ENCODE results near the gene TTYH1.
A peak's percentile ranks its signal among the peaks of the same experiment; 100 is the strongest.
"Not testable (repeated sequence)": the region's sequence is repeated elsewhere in the genome, so short reads cannot be mapped to it uniquely, and the experiment has no call there.

The TTYH1 gene

DNA sequence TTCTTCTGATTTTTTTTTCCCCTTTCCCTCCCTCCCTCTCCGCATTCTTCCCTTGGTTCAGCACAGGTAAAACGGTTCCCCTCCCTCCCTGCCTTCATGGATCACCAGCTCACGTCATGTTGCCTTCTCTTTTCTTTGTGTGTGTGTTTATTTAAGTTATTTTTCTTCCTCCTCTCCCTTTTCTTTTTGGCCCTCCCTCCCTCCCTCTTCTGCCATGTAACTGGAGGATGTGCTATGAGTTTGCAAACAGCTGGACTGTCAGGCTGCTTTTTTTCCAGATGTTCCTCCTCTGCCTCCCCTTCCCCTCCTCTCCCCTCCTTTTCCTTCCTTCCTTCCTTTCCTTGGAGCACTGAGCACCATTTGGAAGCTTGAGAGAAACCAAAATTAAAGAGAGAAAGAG is 46.3 kb downstream of the TTYH1 start:
- DNase-seq: no peak

DNA sequence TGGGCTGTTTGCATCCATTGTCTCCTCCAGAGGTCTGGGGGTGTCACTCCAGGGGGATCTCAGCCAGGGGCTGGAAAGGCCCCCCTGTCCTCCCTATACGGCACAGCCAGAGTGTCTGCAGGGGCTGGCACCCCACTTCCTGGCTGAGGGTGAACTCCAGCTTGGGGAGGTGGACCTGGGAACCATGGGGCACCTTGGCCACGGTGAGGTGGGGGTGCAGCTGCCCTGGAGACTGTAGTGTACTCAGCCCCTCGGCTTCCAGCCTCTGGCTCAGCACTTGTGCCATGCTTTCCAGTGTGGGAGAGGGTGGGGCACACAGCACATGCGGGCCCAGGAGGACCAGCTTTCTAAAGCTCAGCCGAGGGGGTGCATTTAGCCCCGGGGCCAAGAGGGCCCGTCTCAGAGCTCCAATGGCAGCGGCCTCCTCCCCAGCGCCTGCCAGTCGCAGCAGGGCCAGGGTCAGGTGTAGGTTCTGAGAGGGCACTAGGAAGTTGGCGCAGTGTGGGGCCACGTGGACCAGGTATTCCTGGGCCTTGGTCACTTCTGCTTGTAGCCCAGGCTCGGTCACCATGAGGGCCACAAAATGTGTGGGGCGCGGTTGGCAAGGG is 46.9 kb downstream of the TTYH1 start:
- no peak for DNase-seq

- DNase-seq: peak; percentile 89
These were observed 47.6 kb downstream of the TTYH1 start for GRCh38 chr19:54462655-54463530.

GRCh38 chr19:54463531-54464043 is 48.3 kb downstream of the TTYH1 start, which contains the start of gene LENG9:
TSS of gene LENG9 (minus strand) at chr19:54463778. CDS start at chr19:54463526, 252 bp downstream.
- DNase-seq: peak; percentile 95

- peak; percentile 88 for DNase-seq
These were observed 48.9 kb downstream of the TTYH1 start for GRCh38 chr19:54464044-54464629.

GRCh38 chr19:54464630-54465425 is 49.6 kb downstream of the TTYH1 start:
- DNase-seq: peak; percentile 91

- DNase-seq: no peak
These were observed 50.3 kb downstream of the TTYH1 start for GRCh38 chr19:54465426-54466109.

GRCh38 chr19:54466110-54466480 is 50.8 kb downstream of the TTYH1 start:
- DNase-seq: not testable (repeated sequence)

DNA sequence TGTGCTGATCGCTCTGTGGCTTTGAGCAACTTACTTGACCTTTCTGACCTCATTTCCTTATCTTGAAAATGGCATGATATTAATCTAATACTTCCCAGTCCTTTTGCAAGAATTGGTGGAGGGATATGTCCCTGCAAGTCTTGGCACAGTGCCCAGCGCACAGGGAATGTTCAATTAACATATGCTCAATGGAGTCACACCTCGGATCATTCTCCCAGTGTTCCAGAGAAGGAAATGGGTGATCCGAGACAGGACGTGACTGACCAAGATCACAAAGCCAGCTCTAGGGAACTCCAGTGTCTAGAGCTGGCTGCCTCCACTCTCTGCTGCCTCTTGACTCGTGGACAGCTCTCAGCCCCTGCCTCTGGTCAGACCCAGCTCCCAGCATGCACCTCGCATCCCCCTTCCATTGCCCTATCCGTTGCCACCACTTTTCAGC is 54.3 kb downstream of the TTYH1 start:
- DNase-seq: no peak

DNA sequence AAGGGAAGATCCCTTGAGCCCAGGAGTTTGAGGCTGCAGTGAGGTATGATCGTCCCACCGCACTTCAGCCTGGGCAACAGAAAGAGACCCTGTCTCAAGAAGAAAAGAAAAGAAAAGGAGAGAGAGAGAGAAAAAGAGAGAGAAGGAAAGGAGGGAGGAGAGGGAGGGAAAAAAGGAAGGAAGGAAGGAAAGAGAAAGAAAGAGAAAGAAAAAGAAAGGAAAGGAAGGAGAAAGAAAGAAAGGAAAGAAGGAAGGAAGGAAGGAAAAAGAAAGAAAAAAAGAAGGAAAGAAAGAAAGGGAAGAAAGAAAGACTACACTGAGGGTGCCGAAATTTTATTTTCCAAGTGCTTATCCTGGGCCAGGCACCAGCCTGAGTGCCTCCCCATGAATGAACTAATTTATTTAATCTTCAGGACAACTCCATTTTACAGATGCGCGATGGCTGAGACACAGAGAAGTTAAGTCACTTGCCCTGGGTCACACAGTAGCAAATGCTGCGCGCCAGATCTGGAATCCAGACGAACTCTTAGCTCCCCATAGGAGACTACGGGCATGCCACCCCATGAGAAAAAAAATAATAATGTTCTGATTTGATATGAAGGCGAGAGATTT is 55.1 kb downstream of the TTYH1 start:
- no peak for DNase-seq

DNA sequence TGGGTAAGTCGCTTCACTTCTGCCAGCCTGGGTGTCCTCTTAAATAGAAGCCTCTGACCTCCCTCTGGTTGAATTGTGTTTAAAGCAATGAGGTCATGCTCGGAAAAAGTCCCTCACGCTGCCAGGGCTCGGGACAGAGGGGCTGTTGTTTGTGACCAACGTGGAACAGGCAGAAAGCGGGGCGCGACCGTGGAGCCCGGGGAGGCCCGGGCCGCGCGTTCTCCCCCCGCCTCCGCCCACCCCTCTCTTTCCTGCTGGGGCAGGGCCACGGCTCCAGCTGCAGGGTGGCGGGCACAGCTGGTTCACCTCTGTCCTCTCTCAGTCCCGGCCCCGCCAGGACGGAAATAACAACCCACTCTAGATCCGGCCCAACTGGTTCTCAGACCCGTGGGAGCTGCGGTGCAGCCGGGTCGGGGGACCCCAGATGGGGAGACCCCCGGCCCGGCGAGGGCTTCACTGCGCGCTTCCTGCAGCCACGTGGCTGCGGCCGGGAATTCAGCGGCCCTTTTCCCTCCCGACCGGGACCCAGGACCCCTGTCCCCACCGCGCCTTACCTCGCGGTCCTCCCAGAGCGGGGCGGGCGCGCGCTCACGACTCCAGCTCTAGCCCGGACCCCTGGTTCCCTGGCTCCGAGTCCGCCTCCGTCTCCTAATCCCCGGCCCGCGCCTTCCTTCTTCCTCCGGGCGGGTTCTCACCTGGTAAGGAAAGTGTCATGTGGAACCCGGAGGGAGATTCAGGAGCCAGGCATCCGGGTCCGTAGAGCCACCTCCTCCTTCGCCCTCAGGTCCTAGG is 55.9 kb downstream of the TTYH1 start:
- no peak for DNase-seq

DNA sequence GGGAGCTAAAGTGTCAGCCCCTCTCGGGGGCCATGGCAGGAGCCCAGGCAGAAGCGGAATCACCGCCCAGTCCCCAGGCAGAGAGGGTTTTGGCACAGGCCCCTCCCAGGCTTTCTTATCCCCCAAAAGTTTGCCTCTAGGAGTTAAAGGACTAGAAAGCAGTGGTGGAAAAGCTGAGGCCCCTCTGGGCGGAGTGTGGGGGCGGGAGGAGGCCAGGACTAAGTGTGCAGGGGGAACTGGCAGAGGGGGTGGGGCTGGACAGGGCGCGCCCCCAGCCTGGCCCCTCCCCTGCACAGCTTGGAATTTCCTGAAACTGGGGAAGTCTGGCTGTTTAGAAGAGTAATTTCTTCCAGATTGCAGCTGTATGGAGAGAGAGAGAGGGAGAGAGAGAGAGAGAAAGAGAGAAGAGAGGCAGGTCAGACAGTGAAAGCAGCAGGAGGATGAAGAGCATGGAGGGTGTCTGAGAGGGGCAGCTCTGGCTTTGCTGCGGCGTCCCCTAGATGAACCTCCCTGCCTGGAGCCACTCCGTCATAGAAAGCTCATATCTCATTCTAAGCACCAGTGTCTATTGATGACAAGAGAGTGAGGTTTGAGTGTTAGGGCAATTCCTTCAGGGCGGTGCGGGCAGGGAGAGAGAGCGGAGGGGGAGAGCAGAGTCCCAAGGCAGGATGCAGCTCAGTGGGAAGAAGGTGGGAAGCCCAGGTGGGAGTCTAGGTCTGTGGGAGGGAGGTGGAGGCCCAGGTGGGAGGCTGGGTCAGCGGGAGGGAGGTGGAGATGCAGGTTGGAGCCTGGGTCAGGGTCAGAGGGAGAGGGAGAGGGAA is 58.0 kb downstream of the TTYH1 start, which contains the start of gene CDC42EP5:
CDC42EP5 (minus strand) TSS at position 226 of the 821 bp plus-strand sequence. CDS start 7,749 bp downstream, outside the sequence.
- DNase-seq: no peak

GRCh38 chr19:54473892-54474372 is 58.7 kb downstream of the TTYH1 start:
- DNase-seq: no peak

GRCh38 chr19:54475706-54476105 is 60.4 kb downstream of the TTYH1 start:
- no peak for DNase-seq

GRCh38 chr19:54477650-54478049 is 62.4 kb downstream of the TTYH1 start:
- no peak for DNase-seq

- no peak for DNase-seq
These were observed 63.5 kb downstream of the TTYH1 start for GRCh38 chr19:54478677-54479266.

DNA sequence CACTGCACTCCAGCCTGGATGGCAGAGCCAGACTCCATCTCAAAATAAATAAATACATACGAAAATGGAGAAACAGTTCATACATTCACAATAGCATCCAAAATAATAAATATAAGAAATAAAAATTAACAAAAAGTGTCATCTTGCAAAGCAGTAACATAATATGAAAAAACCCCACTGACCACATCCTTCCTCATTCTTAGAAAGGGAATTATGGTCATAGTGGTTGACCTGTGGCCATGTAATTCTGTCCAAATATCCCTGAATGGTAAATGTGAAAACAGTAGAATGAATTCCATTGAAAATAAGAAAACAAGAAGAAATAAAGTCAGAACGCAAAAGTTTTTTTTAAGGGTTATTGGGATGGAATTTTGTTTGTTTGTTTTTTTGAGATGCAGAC is 64.8 kb downstream of the TTYH1 start:
- DNase-seq: no peak

- DNase-seq: peak; percentile 70
These were observed 66.2 kb downstream of the TTYH1 start for GRCh38 chr19:54481326-54481930.

- no peak for DNase-seq
These were observed 67.6 kb downstream of the TTYH1 start for GRCh38 chr19:54482889-54483288.
